ENCODE measurements around the gene PARD3.

DNA sequence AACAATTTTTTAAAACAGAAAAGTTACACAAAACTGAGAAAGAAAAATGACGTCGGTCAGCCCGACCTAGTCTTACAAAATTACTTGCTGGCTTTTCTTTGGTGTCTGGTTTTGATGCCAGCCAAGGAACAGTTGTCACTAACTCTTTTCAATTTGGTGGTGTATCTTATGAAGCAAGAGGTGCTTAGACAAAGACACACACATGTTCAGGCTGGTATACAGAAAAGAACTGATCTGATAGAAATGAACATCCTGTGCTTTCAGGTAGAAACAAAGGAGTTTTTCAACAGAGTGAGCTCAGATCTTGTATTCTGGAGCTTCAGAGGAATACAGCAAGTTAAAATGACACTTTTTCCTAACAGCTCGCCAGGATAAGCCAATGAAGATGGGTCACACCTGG lies 43.6 kb downstream of the PARD3 start:
- TF ChIP-seq, protein P1, sequence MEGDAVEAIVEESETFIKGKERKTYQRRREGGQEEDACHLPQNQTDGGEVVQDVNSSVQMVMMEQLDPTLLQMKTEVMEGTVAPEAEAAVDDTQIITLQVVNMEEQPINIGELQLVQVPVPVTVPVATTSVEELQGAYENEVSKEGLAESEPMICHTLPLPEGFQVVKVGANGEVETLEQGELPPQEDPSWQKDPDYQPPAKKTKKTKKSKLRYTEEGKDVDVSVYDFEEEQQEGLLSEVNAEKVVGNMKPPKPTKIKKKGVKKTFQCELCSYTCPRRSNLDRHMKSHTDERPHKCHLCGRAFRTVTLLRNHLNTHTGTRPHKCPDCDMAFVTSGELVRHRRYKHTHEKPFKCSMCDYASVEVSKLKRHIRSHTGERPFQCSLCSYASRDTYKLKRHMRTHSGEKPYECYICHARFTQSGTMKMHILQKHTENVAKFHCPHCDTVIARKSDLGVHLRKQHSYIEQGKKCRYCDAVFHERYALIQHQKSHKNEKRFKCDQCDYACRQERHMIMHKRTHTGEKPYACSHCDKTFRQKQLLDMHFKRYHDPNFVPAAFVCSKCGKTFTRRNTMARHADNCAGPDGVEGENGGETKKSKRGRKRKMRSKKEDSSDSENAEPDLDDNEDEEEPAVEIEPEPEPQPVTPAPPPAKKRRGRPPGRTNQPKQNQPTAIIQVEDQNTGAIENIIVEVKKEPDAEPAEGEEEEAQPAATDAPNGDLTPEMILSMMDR (IDR thresholded peaks at IDR 0.05) = no peak
- TF ChIP-seq POLR2A (IDR thresholded peaks at IDR 0.05) = no peak
